Measurements from ENCODE around the gene MGAT5B.
"Not testable (repeated sequence)": the region's sequence is repeated elsewhere in the genome, so short reads cannot be mapped to it uniquely, and the experiment has no call there.

The MGAT5B gene

DNA sequence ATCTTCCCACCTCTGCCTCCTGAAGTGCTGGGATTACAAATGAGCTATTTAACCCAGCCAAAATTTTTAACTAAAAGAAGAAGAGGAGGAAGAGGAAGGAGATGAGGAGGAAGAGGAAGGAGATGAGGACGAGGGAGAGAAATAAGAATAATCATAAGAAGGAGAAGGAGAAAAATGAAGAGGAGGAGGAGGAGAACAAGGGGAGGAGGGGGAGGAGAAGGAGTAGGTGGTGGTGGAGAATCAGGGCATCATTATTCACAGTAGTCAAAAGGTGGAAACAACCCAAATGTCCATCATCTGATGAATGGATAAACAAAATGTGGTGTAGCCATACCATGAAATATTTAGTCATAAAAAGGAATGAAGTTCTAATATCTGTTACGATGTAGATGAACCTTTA, 21.2 kb upstream of the MGAT5B start:
- DNase-seq = no peak

DNA sequence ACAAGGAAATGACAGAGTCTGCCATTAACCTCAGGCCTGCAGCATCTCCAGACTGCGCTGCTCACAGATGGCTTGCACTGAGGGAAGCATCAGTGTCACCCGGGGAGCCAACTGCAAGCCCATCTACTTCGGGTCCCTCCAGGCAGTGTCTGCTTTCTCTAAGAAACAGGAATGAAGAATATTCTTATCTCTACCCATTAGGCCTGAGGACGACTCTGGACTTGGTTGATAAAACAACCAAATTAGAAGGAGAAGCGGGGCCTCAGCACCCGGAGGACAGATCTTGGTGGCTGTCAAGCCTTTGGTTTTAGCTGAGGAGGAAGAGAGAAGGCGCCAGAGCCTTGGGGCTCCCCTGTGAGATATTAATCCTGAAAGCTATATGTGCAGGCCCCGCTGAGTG, 19.5 kb upstream of the MGAT5B start:
- no peak for DNase-seq

DNA sequence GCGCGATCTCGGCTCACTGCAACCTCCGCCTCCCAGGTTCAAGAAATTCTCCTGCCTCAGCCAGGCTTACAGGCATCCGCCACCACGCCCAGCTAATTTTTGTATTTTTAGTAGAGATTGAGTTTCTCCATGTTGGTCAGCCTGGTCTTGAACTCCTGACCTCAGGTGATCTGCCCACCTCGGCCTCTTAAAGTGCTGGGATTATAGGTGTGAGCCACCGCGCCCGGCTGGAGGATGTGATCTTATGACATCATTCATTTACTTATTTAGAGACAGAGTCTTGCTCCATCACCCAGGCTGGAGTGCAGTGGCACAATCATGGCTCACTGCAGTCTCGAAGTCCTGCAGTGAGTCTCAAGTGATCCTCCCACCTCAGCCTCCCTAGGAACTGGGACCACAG, 19.0 kb upstream of the MGAT5B start:
- DNase-seq = not testable (repeated sequence)

DNA sequence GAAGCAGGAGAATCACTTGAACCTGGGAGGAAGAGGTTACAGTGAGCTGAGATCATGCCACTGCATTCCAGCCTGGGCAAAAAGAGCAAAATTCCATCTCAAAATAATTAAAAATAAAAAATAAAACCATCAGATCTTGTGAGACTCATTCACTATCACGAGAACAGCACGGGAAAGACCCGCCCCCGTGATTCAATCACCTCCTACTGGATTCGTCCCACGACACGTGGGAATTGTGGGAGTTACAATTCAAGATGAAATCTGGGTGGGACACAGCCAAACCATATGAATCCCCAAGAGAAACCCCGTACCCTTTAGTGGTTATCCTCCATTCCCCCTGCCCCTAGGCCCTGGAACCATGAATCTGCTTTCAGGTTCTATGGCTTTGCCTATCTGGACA, 15.4 kb upstream of the MGAT5B start:
- no peak for DNase-seq

DNA sequence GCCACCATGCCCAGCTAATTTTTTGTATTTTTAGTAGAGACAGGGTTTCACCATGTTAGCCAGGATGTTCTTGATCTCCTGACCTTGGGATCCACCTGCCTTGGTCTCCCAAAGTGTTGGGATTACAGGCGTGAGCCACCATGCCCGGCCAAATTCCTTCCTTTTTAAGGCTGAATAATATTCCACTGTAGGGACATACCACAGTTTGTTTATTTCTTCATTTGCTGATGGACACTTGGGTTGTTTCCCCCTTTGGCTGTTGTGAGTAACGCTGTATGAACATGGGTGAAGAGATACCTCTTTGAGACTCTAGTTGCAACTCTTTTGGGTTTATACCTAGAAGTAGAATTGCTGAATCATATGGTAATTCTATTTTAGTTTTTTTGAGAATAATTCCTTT, 13.1 kb upstream of the MGAT5B start:
- no peak for DNase-seq

DNA sequence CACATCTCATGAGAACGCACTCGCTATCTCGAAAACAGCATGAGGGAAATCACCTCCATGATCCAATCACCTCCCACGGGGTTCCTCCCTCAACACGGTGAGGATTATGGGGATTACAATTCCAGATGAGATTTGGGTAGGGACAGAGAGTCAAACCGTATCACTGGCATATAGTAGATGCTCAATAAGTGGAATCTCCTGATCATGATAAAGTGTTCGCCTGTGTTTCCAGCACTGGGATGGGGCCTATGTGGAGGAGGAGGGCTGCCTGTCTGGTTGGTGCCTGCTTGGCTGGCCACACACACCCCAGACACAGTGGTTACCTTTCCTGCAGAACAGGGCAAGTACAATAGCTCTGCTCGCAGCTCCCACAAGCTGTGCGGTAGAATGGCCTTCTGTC, 6.1 kb upstream of the MGAT5B start:
- no peak for DNase-seq

DNA sequence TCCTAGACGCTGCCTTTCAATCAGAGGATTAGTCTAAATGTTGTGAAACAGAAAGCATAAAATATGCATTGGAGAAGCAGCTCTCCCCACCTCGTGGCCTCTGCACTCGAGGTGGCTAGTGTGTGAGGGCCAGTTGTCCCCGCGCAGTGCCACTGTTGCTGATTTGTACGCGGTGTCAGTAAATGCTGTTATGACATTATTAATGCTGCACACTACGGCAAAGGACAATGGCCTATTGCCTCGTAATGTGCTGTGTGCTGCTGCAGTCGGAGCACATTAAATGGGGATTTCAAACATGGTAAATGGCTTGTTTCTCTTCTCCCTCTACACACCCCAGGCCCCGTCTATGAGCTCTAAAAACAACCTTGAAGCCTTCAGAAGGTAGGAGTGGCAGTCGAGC, 5.7 kb upstream of the MGAT5B start:
- DNase-seq = no peak

DNA sequence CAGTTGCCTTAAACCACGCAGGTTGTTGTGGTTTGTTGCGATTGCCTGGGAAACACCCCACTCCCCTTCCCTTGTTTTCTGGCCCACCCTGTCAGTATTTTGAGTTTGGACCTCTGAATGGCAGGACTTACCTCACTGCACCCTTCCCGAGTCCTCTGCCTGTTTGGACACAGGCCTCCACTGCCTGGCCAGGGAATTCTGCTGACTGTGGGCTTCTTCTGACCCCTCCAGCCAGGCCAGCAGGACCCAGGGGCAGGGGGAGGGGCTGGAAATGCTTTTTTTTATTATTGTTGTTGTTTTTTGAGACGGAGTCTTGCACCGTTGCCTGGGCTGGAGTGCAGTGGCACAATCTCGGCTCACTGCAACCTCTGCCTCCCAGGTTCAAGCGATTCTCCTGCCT, 4.2 kb upstream of the MGAT5B start:
- no peak for DNase-seq

DNA sequence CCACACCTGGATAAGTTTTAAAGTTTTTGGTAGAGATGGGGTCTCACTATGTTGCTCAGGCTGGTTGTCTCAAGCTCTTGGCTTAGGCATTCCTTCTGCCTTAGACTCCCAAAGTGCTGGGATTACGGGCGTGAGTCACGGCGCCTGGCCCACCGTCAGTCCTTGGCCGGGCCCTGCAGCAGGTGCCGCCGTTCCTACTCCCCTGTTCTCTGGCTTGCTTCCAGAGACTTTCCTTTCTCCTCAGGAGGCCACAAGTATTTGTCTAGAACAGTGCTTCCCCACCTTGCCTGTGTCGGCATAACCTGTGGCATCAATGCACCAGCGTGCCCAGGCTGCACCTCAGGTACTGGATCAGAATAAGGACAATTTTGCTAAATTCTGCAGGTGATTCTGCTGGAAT, 3.0 kb upstream of the MGAT5B start:
- DNase-seq = no peak

DNA sequence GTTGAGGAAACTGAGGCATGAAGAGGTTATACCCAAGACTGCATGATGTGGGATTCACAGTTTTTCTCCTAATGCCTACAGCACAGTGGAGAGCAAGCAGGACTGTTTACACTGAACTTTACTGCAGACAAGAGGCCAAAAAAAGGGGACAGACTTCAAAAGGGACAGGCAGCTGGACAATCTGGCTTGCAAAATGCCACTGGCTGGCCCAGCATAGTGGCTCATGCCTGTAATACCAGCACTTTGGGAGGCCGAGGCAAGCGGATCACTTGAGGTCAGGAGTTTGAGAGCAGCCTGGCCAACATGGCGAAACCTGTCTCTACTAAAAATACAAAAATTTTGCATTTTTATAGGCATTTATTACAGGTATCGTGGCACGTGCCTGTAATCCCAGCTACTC, 2.0 kb upstream of the MGAT5B start:
- no peak for DNase-seq

DNA sequence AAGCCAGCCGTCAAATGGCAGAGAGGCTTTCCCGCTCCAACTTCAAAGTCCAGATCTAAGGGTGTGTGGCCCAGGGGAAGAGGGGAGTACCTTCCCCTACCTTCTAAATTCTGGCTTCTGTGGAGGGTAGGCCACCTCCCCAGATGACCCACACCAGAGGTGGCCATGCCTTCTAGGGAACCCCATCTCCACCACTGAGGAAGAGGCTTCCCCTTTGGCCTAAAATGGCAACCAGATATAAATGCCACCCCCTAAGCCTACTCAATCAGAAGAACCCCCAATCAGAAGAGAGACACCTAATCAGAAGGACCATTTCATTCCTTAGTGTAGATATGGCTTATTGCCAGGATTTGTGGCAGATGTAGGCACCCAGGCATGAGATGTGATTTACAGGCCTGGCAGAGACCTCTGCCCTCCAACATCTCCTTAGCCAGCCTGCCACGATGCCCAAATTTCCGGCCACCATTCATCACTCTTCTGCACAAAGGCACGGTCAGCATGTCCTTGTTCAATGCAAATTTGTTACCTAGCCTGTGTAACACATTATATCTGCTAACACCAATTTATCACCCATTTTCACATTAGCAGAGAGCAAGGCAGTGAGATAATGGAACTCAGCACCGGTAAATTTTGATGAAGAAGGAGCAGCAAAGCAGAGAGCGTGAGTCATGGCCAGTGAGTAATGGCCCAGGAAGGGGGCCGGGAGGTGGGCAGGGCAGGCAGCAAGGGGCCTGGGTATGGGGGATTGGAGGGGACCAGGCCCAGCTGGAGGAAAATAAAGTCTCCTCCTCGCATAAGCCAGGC, 1.2 kb upstream of the MGAT5B start:
- DNase-seq = no peak

DNA sequence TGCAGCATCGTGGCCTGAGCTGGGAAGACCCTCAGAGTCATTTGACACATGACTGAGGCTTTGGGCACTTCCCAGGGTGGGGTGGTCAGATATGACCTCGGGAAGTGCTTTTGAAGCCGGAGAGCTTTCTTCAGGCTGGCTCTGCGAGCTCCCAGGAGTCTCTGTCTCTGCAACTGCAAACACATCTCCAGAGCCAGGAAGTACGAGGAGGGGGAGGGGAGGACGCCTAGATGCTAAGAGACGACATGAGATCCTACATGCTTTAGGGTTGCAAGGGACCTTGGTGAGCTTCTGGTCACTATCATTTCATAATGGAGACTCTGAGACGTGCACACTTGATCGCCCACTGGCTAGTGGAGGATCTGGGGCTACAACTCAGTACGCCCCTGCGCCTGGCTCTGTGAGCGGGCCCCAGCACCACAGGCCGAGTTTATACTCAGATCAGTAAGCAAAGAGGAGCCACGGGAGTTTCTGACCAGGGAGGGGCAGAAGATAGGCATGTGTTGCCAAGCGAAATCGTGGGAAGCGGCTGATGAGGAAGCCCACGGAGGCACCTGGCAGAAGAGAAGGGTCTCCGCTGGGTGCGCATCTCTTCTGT, 527 bp upstream of the MGAT5B start:
- no peak for DNase-seq

DNA sequence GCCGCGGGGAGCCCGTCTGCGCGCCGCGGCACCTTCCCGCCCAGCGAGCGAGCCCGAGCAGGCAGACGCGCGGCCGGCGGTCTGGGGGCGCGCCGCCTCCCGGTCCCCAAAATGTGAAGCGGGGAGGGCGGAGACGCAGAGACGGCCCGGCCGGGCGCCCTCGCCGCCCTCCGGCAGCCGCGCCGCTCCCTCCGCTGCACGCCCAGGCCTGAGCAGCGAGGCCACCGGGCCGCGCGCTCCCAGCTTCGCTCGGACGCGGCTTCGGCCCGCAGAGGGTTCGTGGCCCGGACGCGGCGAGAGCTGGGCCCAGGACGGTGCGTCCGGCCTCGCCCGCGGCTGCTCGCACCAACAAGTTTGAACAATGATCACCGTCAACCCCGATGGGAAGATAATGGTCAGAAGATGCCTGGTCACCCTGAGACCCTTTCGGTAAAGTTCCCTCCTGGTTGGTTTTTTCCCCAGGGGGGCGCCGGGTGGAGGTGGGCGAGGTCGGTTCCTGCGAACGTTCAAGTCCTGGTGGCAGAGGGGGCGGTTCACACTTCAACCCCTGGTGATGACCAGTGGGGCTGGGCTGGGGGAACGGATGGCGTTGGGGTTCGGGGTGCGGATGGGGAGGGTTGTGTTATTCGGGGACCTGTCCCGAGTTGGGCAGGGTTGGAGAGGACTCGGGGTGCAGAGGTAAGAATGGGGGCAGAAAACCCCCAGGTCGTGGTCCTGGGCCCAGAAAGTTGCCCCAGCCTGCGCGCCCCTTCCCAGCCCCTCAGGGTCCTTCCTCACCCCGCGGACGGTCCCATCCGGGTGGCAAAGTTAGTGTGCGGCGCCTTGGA, 678 bp downstream of the MGAT5B start:
- DNase-seq = no peak

DNA sequence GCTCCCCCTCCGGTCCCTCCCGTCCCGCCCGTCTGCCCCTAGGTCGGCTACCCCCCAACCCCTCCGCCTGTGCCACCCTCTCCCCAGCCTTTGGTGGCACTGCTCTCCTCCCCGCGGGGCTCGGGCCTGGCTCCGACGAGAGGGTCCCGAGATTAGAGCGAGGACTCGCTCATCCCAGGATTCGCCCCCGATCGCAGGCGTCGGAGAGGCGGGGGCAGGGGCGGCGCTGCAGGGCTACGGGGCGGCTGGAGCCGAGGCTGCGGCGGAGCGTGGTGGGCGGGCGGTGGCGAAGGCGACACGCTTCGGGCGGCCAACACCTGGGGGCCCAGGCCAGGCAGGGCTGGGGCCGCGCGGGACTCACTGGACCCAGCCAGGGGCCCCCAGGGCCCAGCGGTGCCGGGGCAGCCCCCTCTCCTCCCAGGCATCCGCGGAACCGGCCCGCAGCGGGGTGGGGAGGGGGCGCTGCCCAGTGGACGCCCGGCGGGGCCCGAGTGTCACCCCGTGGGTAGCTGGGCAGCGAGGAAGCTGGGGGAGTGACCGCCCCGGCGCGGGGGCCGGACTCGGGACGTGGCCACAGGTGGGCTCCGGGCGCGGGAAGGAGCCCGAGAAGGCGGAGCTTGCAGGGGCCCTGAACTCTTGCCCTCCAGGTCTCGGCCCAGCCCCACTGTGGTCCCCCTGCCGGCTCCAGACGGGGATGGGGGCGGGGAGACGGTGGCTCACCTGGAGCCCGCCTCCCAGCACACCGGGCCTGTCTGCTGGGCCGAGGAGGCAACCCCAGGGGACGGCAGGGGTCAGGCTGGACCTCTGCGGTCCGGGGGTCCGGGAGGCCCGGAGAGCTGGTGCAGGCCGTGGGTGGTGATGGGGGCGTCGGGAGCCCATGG, 1.5 kb downstream of the MGAT5B start:
- no peak for DNase-seq

DNA sequence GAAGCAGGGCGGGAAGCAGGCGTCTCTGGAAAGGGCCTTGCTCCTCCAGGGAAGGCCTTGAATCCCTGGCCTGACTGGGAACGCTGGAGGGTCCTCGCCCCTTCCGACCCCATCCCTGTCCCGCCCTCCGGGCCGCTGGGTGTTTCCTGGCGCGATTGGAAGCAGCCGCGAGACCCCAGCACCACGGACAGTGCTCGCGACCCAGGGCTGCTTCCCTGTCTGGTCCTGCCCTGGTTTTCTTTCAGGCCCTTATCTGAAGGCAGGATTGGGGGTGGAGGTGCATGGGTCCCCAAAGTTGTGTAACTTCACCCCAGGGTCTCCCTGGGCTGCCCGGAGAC, 2.1 kb downstream of the MGAT5B start:
- DNase-seq = no peak

DNA sequence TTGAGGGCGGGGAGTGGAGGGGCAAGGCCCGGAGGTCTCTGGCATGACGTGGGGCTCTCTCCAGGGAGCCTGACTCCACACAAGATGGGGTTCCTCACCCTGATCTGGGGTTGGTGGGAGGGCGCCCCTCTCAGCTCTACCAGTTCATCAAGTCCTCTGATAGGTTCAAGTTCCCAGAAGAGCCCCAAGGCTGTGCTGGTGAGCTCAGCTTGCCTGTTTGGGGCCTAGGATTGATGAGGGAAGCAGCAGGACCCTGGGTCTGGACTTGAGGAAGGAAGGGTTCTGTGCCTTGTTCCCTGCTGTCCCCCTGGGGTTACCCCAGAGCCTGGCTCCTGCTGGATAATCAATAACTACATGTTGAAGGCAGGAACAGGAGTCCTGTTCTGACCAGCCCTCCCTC, 3.5 kb downstream of the MGAT5B start:
- DNase-seq = no peak

DNA sequence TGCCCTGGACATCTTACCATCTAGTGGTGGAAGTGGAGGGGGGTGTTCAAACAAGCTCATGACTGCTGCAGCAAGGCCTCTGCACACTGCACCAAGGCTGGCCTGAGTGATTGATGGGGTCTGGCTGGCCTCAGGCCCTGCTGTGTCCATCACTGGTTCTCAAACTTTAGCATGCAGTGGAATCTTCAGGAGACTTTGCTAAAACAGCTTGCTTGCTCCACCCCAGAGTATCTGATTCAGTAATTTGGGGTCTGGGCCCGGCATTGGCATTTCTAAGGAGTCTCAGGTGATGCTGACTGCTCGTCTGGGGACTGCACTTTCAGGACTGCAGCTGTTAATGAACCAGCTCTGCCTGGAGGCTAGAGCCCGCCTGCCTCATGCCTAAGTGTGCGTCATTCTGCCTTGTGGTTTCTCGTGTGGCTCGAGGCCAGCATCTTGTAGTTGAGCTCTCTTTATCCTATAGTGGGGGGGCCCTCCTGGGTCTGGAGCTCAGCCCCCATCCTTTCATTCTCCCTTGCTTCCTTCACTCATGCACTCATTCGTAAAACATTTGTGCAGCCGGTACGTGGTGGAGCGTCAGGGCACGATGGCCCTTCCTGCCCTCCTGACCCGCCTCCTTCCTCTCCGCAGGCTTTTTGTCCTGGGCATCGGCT, 4.1 kb downstream of the MGAT5B start:
- DNase-seq = no peak

DNA sequence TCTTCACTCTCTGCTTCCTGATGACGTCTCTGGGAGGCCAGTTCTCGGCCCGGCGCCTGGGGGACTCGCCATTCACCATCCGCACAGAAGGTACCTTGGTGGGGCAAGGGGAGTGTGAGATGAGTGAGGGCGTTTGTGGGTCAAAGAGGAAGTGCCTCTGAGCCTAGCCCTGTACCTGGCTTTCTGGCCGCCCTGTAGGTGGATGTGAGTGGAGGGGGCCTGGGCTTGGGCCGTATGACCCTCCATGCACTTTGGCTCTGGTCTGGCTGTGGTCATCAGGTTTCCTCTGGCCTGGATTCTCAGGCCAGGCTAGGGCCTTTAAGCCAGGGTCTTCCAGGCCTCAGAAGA, 4.6 kb downstream of the MGAT5B start:
- no peak for DNase-seq

DNA sequence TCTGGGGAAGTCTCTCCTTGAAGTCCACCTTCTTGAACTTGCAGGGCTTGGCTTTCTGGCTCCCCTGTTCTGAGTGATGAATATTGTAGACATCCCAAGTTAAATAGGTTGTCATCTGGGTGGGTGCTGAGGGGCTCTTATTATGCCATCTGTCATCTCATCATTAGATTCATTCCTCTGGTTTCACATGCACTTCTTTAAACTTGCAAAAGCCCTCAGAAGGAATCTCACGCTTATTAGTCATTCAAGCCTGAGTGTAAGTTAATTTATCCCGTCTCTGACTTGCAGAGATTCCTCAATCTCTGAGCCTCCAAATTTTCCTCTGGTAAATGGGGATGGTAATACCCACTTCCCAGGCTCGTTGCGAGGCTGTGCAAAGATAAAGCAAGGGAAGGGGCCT, 5.7 kb downstream of the MGAT5B start:
- no peak for DNase-seq

DNA sequence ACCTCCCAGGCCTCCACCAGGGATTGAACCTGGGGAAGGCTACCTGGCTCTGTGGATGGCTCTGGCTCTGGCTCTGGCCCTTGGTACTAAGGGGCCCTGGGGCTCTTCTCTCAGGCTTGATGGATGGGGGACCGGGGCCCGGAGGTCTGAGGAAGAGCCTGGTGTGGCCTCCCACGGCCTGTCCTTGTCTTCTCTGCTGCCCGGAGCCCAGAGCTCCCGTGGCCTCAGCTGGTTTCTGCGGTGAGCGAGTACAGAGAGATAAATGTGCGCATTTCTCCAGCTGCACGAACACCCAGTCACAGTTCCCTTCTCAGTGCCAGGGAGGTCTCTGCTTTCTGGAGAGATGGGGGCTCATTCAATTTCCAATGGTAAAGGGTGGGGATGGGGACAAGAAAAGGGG, 9.2 kb downstream of the MGAT5B start:
- no peak for DNase-seq

DNA sequence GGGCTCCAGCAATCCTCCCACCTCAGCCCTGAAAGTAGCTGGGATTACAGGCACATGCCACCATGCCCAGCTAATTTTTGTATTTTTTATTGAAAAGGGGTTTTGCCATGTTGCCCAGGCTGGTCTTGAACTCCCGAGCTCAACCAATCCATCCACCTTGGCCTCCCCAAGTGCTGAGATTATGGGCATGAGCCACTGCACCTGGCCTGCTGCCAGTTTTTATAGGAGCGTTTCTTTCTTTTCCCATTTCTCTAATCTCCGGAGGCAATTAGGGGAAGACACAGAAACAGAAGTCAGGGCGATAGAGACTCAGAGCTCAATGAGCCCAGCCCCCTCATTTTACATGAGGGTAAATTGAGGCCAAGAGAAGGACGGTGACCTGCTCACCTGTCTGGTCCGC, 10.4 kb downstream of the MGAT5B start:
- no peak for DNase-seq

DNA sequence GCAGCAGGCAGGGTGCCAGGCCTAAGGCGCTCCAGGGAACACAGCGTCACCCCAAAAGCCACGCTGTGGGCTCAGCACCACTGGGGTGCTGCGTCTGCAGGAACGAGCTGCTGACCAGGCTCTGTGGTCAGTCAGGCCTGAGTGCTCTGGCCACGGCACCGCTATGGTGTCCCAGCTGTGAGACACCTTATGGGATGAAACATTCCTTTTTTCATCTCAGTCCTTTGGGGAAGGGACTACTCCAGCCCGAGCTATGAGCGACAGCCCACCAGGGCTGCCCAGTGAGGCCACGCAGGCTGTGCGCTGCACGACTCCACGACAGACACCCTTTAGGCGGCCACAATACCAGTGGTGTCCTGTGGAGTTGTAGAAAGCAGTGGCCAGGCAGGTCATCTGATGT, 11.1 kb downstream of the MGAT5B start:
- DNase-seq = no peak

DNA sequence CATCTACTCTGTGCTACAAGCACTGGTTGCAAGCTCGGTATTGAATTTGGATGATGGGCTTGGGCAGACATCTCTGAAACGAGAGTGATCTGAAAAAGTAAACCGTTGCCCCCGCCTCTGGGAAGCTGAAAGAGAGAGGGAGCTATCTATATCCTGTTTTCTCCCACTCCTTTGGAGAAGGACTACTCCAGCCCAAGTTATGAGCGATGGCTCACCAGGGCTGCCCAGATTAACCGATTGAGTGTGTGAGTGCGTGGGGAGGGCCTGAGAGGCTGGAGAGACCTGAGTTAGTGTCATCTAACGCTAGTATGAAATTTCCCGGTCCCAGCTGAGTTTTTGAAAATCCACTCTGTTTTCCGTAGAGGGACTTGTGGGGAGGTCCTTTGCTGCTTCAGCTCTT, 11.5 kb downstream of the MGAT5B start:
- no peak for DNase-seq
